CD4-positive, alpha-beta T cell (primary cell): ENCODE data around the gene FANCL. TPM values are rescaled to one million over a fixed set of nuclear protein-coding genes. Genes with fewer than 3 reads are reported as not detected.
"Not testable (repeated sequence)": the region's sequence is repeated elsewhere in the genome, so short reads cannot be mapped to it uniquely, and the experiment has no call there.

Experiments
- ATAC-seq: fragments of 200-7000 bp; cut with Tn5 transposase; one replicate; pipeline ENCODE4 v1.10.0; 2022; ENCODE audit warnings: mild to moderate bottlenecking; ENCODE audit not compliant: poor library complexity
- CTCF ChIA-PET: fragments of 350-600 bp; sonication (Branson Sonifier 250); formaldehyde crosslinking; loops from one replicate; lab custom pipeline; 2021; ENCODE audit warnings: antibody characterized with exemption, inconsistent platforms; lab: Charles Lee
- POLR2A ChIA-PET: fragments of 350-600 bp; sonication (Branson Sonifier 250); formaldehyde crosslinking; loops from one replicate; lab custom pipeline; 2021; ENCODE audit warnings: antibody characterized with exemption, inconsistent platforms; lab: Charles Lee
- DNase-seq, 14 experiments: peaks; one replicate each; pipeline ENCODE4 v3.0.0-alpha.2; 2013 to 2020; ENCODE audit warnings: mixed read lengths in 2 of 14
- H3K27ac ChIP-seq, 2 donors: one replicate each; pipeline versions ENCODE4 v1.5.1 to v1.7.0; 2013; ENCODE audit warnings: low read length in 2 of 2, low read depth in 1 of 2, mild to moderate bottlenecking in 1 of 2
- H3K27me3 ChIP-seq, 2 experiments: 1 replicate in 1 of 2; 2 replicates in 1 of 2; pipeline versions ENCODE4 v1.6.1 to v1.7.0; 2013; ENCODE audit warnings: low read length in 2 of 2, control low read depth in 1 of 2, mild to moderate bottlenecking in 1 of 2, moderate library complexity in 1 of 2; ENCODE audit not compliant: insufficient read depth in 2 of 2, control insufficient read depth in 1 of 2
- H3K36me3 ChIP-seq: one replicate; pipeline ENCODE4 v1.6.1; 2013; ENCODE audit warnings: low read length, control low read depth; ENCODE audit not compliant: insufficient read depth
- H3K4me1 ChIP-seq: one replicate; pipeline ENCODE4 v1.6.1; 2013; ENCODE audit warnings: low read length, control low read depth; ENCODE audit not compliant: insufficient read depth
- H3K4me3 ChIP-seq: one replicate; pipeline ENCODE4 v1.5.1; 2013; ENCODE audit warnings: mild to moderate bottlenecking, low read length, moderate library complexity
- H3K9me3 ChIP-seq, 2 experiments: 1 replicate in 1 of 2; 2 replicates in 1 of 2; pipeline versions ENCODE4 v1.6.1 to v1.7.0; 2013; ENCODE audit warnings: low read length in 2 of 2, mild to moderate bottlenecking in 2 of 2, control low read depth in 1 of 2, moderate library complexity in 1 of 2; ENCODE audit not compliant: control insufficient read depth in 1 of 2, insufficient read depth in 1 of 2
- H3K27ac Mint-ChIP-seq: one replicate; pipeline ENCODE4 v1.8.0; 2020; ENCODE audit warnings: mixed read lengths
- H3K27me3 Mint-ChIP-seq: one replicate; pipeline ENCODE4 v1.8.0; 2021; ENCODE audit warnings: mixed read lengths
- H3K36me3 Mint-ChIP-seq: one replicate; pipeline ENCODE4 v1.8.0; 2021; ENCODE audit warnings: low read depth, mixed read lengths
- H3K4me1 Mint-ChIP-seq: one replicate; pipeline ENCODE4 v1.8.0; 2021; ENCODE audit warnings: low read depth, mixed read lengths
- H3K4me3 Mint-ChIP-seq: one replicate; pipeline ENCODE4 v1.8.0; 2020; ENCODE audit warnings: mild to moderate bottlenecking, mixed read lengths
- H3K9me3 Mint-ChIP-seq: one replicate; pipeline ENCODE4 v1.8.0; 2020; ENCODE audit warnings: mixed read lengths
- intact Hi-C, 2 experiments: fragments of 100-400 bp; cut with DNase I in 1 of 2; cut with micrococcal nuclease in 1 of 2; formaldehyde crosslinking; loops; one replicate each; pipeline versions ENCODE4 v1.15.1 to v1.9.0; 2023 to 2025; cut with DNase I, micrococcal nuclease
- total RNA-seq, 174 experiments: library from RNA in 2 of 174; stranded (reverse) in 2 of 174; gene quantifications; one replicate each; pipeline ENCODE4 v1.2.3 and lab custom pipeline; 2021 to 2026
- TF ChIP-seq, protein P1 (sequence below): fragments of 200-600 bp; IDR thresholded peaks from one replicate; pipeline ENCODE4 v1.8.0; 2022; ENCODE audit warnings: antibody characterized with exemption, mild to moderate bottlenecking

The FANCL gene
- total RNA-seq, 2 experiments from 2014 or later, result 4.6 to 5.5 TPM

DNA sequence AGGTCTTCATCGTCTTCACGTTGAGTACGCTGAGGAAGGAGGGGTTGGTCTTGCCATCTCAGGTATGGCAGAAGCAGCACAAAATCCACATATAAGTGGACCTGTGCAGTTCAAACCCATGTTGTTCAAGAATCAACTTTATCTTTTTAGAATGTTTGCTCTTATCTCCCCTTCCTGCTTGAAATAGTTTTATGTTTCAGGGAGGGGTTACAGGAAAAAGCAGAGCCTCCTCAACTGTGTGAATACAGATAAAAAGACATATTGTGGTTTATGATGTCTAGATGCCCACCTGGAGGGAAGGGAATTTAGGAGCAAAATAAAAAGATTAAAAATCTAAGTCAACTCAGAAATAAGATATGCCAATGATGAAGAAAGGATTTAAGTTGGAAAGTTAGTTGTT is 118.6 kb downstream of the FANCL start:
- H3K9me3 Mint-ChIP-seq, result no peaks in the 10 kb centered on the region
- H3K27me3 ChIP-seq, result no peaks in the 10 kb centered on the region
- no peak overlapping the region for H3K4me3 ChIP-seq
- H3K27ac Mint-ChIP-seq, result no peak overlapping the region
- H3K27me3 Mint-ChIP-seq, result no peaks in the 10 kb centered on the region
- no peaks in the 10 kb centered on the region for H3K4me1 ChIP-seq
- H3K9me3 ChIP-seq, result no peaks in the 10 kb centered on the region
- H3K36me3 Mint-ChIP-seq, result peaks cover 39% of the 10 kb centered on the region
- TF ChIP-seq, protein P1, sequence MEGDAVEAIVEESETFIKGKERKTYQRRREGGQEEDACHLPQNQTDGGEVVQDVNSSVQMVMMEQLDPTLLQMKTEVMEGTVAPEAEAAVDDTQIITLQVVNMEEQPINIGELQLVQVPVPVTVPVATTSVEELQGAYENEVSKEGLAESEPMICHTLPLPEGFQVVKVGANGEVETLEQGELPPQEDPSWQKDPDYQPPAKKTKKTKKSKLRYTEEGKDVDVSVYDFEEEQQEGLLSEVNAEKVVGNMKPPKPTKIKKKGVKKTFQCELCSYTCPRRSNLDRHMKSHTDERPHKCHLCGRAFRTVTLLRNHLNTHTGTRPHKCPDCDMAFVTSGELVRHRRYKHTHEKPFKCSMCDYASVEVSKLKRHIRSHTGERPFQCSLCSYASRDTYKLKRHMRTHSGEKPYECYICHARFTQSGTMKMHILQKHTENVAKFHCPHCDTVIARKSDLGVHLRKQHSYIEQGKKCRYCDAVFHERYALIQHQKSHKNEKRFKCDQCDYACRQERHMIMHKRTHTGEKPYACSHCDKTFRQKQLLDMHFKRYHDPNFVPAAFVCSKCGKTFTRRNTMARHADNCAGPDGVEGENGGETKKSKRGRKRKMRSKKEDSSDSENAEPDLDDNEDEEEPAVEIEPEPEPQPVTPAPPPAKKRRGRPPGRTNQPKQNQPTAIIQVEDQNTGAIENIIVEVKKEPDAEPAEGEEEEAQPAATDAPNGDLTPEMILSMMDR, result no peak
- POLR2A ChIA-PET, result no interaction called here
- no peak overlapping the region for H3K4me3 Mint-ChIP-seq
- ATAC-seq, result no peak
- intact Hi-C loops, result no loop called here
- H3K36me3 ChIP-seq, result no peaks in the 10 kb centered on the region
- CTCF ChIA-PET, result no interaction called here
- H3K4me1 Mint-ChIP-seq, result no peaks in the 10 kb centered on the region
- H3K27ac ChIP-seq, result no peak overlapping the region
- no peak for DNase-seq

DNA sequence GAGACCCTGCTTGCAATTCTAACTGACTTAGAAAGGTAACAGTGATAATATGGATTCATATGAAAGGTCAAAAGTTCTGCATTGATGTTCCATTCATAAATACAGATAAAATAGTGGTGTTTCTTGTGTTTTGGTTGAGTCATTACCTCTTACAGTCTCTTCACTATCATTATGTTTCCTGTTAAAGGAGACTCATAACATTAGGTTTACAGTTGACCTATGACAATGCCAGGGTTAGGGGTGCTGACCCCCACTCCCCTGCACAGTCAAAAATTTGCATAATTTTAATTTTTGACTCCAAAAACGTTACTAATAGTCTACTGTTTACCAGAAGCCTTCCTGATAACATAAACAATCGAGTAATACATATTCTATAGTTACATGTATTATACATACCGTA is 119.1 kb downstream of the FANCL start:
- intact Hi-C loops, result no loop called here
- TF ChIP-seq, protein P1, result no peak
- ChIA-PET CTCF (no interaction called here), POLR2A (no interaction called here)
- no peaks in the 10 kb centered on the region for H3K9me3 Mint-ChIP-seq
- DNase-seq (no peak), ATAC-seq (no peak)
- Histone ChIP-seq H3K4me3 (no peak overlapping the region), H3K27ac (no peak overlapping the region), H3K9me3 (no peaks in the 10 kb centered on the region), H3K36me3 (no peaks in the 10 kb centered on the region), H3K4me1 (no peaks in the 10 kb centered on the region), H3K27me3 (no peaks in the 10 kb centered on the region)
- H3K36me3 Mint-ChIP-seq, result peaks cover 40% of the 10 kb centered on the region
- H3K27ac Mint-ChIP-seq, result no peak overlapping the region
- no peaks in the 10 kb centered on the region for H3K27me3 Mint-ChIP-seq
- no peak overlapping the region for H3K4me3 Mint-ChIP-seq
- H3K4me1 Mint-ChIP-seq, result no peaks in the 10 kb centered on the region

DNA sequence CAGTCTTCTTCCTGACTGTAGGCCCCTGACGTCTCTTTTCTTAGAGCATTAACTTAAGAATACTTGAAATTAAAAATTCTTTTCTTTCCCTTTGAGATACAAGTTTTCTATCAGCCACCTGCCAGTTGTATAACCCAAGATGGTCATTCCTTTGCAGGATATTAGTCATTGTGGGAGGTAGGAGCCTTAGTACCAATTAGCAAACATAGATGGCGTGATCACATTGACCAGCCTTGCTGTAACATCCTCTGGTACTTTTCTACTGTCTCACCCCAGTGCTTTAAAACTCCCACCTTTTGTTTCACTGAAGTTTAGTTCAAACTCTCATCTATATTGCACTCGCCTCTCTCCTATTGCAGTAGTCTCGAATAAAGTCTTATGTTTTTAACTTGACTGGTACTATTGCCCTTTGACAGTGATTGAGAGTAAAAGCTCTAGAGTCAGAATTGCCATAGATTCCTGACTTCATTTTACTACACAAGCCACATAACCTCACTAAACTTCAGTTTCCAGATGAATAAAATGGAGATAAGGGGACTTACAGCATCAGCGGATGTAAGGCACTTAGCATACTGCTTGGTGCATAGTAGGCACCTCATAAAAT is 120.4 kb downstream of the FANCL start:
- no peak overlapping the region for H3K27ac Mint-ChIP-seq
- peaks cover 44% of the 10 kb centered on the region for H3K36me3 Mint-ChIP-seq
- TF ChIP-seq, protein P1, result no peak
- POLR2A ChIA-PET, result no interaction called here
- no peaks in the 10 kb centered on the region for H3K9me3 Mint-ChIP-seq
- no peak overlapping the region for H3K27ac ChIP-seq
- H3K27me3 ChIP-seq, result no peaks in the 10 kb centered on the region
- intact Hi-C loops, result no loop called here
- H3K4me3 ChIP-seq, result no peak overlapping the region
- ATAC-seq (no peak), DNase-seq (no peak)
- no peaks in the 10 kb centered on the region for H3K4me1 Mint-ChIP-seq
- H3K9me3 ChIP-seq, result no peaks in the 10 kb centered on the region
- CTCF ChIA-PET, result no interaction called here
- no peaks in the 10 kb centered on the region for H3K27me3 Mint-ChIP-seq
- no peaks in the 10 kb centered on the region for H3K36me3 ChIP-seq
- no peaks in the 10 kb centered on the region for H3K4me1 ChIP-seq
- no peak overlapping the region for H3K4me3 Mint-ChIP-seq

DNA sequence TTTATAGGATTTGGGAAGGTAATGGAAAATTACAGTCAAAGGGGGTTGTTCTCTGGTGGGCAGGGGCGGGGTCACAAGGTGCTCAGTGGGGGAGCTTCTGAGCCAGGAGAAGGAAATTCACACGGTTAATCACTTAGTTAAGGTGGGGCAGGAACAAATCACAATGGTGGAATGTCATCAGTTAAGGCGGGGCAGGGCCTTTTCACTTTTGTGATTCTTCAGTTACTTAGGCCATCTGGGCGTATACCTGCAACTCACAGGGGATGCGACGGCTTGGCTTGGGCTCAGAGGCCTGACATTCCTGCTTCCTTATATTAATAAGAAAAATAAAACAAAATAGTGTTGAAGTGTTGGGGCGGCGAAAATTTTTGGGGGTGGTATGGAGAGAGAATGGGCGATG is 127.6 kb downstream of the FANCL start:
- H3K4me3 ChIP-seq, CTCF ChIA-PET, DNase-seq, H3K9me3 ChIP-seq, H3K27me3 ChIP-seq, intact Hi-C loops, H3K27ac ChIP-seq, POLR2A ChIA-PET, H3K4me1 Mint-ChIP-seq, H3K4me1 ChIP-seq, ATAC-seq, H3K36me3 ChIP-seq, H3K27ac Mint-ChIP-seq, H3K27me3 Mint-ChIP-seq, H3K9me3 Mint-ChIP-seq, H3K4me3 Mint-ChIP-seq: not testable (repeated sequence)
- peaks cover 23% of the 10 kb centered on the region for H3K36me3 Mint-ChIP-seq
